ENCODE measurements around the gene TMEM17.

DNA sequence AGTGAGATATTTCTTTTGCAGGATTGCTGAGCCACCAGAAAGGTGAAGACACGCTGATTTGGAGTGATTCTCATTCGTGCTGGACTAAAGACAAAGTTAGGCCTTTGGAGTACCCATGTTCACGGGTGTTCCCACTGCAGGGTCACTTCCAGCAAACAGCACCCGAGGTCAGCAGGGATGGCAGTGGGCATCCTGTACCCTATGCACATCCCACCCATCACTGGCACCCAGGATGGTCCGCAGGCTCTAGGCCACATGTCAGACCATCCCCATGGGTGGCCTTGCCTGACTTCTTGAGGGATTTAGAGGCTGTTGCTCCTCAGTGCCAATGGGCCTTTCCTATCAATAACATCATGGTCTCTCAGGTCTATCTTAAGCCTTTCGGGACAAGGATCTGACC is 39.3 kb upstream of the TMEM17 start:
- TF ChIP-seq KLF16 (IDR thresholded peaks at IDR 0.05) (no peak), GATAD2B (IDR thresholded peaks at IDR 0.05; ENCODE audit: borderline replicate concordance) (no peak), EZH2 (IDR thresholded peaks at IDR 0.05; ENCODE audit: borderline replicate concordance, low read depth, low read length) (no peak), PPARD (CRISPR knock-in tag; IDR thresholded peaks at IDR 0.05) (no peak)
- TF ChIP-seq, protein P1, sequence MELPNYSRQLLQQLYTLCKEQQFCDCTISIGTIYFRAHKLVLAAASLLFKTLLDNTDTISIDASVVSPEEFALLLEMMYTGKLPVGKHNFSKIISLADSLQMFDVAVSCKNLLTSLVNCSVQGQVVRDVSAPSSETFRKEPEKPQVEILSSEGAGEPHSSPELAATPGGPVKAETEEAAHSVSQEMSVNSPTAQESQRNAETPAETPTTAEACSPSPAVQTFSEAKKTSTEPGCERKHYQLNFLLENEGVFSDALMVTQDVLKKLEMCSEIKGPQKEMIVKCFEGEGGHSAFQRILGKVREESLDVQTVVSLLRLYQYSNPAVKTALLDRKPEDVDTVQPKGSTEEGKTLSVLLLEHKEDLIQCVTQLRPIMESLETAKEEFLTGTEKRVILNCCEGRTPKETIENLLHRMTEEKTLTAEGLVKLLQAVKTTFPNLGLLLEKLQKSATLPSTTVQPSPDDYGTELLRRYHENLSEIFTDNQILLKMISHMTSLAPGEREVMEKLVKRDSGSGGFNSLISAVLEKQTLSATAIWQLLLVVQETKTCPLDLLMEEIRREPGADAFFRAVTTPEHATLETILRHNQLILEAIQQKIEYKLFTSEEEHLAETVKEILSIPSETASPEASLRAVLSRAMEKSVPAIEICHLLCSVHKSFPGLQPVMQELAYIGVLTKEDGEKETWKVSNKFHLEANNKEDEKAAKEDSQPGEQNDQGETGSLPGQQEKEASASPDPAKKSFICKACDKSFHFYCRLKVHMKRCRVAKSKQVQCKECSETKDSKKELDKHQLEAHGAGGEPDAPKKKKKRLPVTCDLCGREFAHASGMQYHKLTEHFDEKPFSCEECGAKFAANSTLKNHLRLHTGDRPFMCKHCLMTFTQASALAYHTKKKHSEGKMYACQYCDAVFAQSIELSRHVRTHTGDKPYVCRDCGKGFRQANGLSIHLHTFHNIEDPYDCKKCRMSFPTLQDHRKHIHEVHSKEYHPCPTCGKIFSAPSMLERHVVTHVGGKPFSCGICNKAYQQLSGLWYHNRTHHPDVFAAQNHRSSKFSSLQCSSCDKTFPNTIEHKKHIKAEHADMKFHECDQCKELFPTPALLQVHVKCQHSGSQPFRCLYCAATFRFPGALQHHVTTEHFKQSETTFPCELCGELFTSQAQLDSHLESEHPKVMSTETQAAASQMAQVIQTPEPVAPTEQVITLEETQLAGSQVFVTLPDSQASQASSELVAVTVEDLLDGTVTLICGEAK (IDR thresholded peaks at IDR 0.05) = no peak
- TF ChIP-seq, protein P1 (CRISPR knock-in tag; IDR thresholded peaks at IDR 0.05) = no peak
